GM12878 (cell line): ENCODE measurements around the gene AQP9.

Experiments
- BHLHE40 ChIP-seq, 2 experiments: fragments of 450-650 bp in 1 of 2; IDR thresholded peaks; 2 replicates each; pipeline ENCODE4 v1.6.1; 2011 to 2017; ENCODE audit warnings: low read depth in 2 of 2, borderline replicate concordance in 1 of 2, improper control_type of control experiment in 1 of 2, low read length in 1 of 2, mild to moderate bottlenecking in 1 of 2
- CBX5 ChIP-seq: sonication (generic); IDR thresholded peaks from 2 replicates; pipeline ENCODE4 v1.6.1; 2016; ENCODE audit warnings: low read depth, moderate library complexity, mild to moderate bottlenecking, inconsistent platforms
- CTCF ChIP-seq, 3 experiments: IDR thresholded peaks in 2 of 3; conservative IDR thresholded peaks in 1 of 3; 2 replicates each; pipeline ENCODE4 v1.5.1; 2011; ENCODE audit warnings: low read depth in 3 of 3, low read length in 3 of 3, mild to moderate bottlenecking in 3 of 3, control low read depth in 2 of 3, moderate library complexity in 2 of 3, inconsistent platforms in 1 of 3, mixed read lengths in 1 of 3; ENCODE audit not compliant: control insufficient read depth in 2 of 3, insufficient read depth in 1 of 3; ENCODE audit errors: extremely low read depth in 1 of 3
- EZH2 ChIP-seq: IDR thresholded peaks from 2 replicates; pipeline ENCODE4 v1.6.1; 2012; ENCODE audit warnings: low read depth, mild to moderate bottlenecking, control low read depth, inconsistent platforms, low read length, borderline replicate concordance; ENCODE audit not compliant: control insufficient read depth
- LARP7 ChIP-seq: fragments of 450-650 bp; IDR thresholded peaks from 2 replicates; pipeline ENCODE4 v1.6.1; 2017; ENCODE audit warnings: mild to moderate bottlenecking
- MYC ChIP-seq: IDR thresholded peaks from 2 replicates; pipeline ENCODE4 v1.6.1; 2011; ENCODE audit warnings: mild to moderate bottlenecking, low read length, moderate library complexity, inconsistent platforms; ENCODE audit not compliant: insufficient read depth, insufficient replicate concordance, insufficient read length, severe bottlenecking
- RAD51 ChIP-seq: fragments of 450-650 bp; IDR thresholded peaks from 2 replicates; pipeline ENCODE4 v1.6.1; 2016; ENCODE audit warnings: moderate library complexity, mild to moderate bottlenecking, inconsistent platforms
- SUZ12 ChIP-seq: fragments of 200-600 bp; sonication (generic); IDR thresholded peaks from one replicate; pipeline ENCODE4 v1.6.1; 2018; ENCODE audit warnings: antibody characterized with exemption, mild to moderate bottlenecking; ENCODE audit not compliant: unreplicated experiment

- TF ChIP-seq CBX5 (no peak), LARP7 (no peak), EZH2 (no peak), MYC (no peak), SUZ12 (no peak), BHLHE40 (IDR thresholded peaks at IDR 0.05; ENCODE audit: borderline replicate concordance in 1 of 2, low read depth in 2 of 2, low read length in 1 of 2) (no peak), RAD51 (no peak), CTCF (IDR thresholded peaks at IDR 0.05 in 2 of 3, conservative IDR thresholded peaks at IDR 0.05 in 1 of 3; ENCODE audit: control insufficient read depth in 2 of 3, extremely low read depth in 1 of 3, insufficient read depth in 1 of 3, low read depth in 3 of 3, low read length in 3 of 3) (no peak)
Observed at GRCh38 chr15:58114812-58115211, 23.4 kb upstream of the AQP9 start.
